GM21529 (cell line): ENCODE data around the gene KTI12.
"Not testable (repeated sequence)": the region's sequence is repeated elsewhere in the genome, so short reads cannot be mapped to it uniquely, and the experiment has no call there.

ENCODE experiments used
- ATAC-seq: cut with Tn5 transposase; IDR thresholded peaks from one replicate; pipeline ENCODE4 v1.9.1; 2021; ENCODE audit not compliant: unreplicated experiment

The KTI12 gene, protein sequence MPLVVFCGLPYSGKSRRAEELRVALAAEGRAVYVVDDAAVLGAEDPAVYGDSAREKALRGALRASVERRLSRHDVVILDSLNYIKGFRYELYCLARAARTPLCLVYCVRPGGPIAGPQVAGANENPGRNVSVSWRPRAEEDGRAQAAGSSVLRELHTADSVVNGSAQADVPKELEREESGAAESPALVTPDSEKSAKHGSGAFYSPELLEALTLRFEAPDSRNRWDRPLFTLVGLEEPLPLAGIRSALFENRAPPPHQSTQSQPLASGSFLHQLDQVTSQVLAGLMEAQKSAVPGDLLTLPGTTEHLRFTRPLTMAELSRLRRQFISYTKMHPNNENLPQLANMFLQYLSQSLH

DNA sequence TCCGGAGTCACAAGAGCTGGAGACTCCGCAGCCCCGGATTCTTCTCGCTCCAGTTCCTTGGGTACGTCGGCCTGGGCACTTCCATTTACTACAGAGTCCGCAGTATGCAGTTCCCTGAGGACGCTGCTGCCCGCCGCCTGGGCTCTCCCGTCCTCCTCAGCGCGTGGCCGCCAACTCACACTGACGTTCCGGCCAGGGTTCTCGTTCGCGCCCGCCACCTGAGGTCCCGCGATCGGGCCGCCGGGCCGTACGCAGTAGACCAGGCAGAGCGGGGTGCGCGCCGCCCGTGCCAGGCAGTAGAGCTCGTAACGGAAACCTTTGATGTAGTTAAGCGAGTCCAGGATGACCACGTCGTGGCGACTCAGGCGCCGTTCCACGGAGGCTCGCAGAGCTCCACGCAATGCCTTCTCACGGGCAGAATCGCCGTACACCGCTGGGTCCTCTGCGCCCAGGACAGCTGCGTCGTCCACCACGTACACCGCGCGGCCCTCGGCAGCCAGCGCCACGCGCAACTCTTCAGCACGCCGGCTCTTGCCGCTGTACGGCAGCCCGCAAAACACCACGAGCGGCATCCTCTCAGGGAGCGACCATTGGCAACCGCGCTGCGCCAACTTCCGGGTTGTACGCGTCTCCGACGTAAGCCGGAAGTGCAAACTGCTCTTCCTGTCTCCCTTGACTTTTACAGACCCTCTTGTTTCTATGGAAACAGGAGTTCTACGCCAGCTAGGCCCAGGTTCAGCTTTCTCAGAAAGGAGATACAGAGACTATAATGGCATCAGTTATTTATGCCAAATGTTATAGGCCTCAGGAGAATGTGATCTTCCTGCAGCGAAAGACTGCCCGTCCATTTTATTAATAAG, at the start of gene KTI12:
Gene KTI12 (minus strand): TSS at position 621 of the 860 bp plus-strand sequence. CDS start 49 bp downstream, at position 572.
- peak; percentile 81 for ATAC-seq

DNA sequence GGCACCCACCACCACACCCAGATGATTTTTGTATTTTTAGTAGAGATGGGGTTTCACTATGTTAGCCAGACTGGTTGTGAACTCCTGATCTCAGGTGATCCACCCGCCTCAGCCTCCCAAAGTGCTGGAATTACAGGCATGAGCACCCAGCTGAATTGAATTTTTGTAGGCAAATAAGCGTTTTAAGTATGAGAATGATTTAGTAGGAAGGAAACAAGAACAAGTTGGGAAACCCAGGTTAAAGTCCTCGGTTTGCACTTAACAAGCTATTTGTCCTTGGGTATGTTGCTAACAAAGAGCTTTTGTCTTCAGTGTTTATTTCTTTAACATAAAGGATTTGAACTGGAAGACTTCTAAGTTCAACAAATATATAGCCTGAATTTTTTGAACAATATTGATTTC, 46.4 kb upstream of the KTI12 start:
- no peak for ATAC-seq

DNA sequence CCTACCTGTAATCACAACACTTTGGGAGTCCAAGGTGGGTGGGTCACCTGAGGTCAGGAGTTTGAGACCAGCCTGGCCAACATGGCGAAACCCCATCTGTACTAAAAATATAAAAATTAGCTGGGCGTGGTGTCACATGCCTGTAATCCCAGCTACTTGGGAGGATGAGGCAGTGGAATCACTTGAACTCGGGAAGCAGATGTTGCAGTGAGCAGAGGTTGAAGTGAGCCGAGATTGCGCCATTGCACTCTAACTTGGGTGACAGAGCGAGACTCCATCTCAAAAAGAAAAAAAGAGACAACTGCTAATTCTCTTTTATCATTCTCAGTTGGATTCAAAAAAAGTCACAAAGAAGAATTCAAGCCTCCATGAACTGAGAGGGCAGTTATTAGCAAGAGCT, 43.7 kb upstream of the KTI12 start:
- ATAC-seq, result not testable (repeated sequence)

DNA sequence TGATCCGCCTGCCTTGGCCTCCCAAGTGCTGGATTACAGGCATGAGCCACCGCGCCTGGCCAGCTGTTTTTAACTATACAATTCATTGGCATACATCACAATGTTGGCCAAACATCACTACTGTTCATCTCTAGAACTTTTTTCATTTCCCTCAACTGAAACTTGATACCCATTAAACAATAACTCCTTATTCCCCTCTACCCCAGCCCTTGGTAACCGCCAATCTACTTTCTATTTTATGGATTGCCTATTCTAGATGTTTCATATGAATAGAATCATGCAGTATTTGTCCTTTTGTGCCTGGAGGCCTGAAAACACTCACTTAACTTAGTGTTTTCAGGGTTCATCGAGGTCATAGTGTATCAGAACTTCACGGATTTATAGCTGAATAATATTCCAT, 38.7 kb upstream of the KTI12 start:
- ATAC-seq, result no peak

DNA sequence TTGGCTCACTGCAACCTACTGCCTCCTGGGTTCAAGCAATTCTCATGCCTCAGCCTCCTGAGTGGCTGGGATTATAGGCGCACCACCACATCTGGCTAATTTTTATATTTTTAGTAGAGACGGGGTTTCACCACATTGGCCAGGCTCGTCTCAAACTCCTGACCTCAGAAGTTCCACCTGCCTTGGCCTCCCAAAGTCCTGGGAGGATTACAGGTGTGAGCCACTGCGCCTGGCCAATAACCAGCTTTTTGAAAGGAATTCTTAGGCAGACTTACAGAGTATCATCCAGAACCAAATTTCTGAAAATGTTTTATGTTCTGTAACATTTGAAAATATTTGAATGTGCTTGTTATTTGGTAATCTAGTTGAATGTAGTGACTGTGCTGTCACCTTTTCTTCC, 37.1 kb upstream of the KTI12 start:
- ATAC-seq, result no peak

DNA sequence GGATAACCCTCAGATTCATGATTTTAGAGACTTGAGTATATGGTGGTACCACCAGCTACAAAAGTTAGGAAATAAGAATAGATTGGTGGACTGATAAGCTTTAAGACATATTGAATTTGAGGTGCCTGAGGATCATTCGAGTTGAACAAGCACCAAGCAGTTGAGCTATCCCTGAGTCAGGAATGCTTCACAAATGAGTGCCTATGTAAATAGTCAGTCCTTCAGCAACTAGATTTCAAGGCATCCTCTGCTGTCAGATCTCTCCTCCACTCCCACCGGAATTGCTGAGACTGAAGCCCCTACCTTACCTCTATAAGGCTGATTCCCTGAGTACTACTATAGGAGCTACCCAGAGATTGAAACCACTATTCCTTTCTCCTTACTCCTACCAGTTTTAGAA, 29.6 kb upstream of the KTI12 start:
- no peak for ATAC-seq

DNA sequence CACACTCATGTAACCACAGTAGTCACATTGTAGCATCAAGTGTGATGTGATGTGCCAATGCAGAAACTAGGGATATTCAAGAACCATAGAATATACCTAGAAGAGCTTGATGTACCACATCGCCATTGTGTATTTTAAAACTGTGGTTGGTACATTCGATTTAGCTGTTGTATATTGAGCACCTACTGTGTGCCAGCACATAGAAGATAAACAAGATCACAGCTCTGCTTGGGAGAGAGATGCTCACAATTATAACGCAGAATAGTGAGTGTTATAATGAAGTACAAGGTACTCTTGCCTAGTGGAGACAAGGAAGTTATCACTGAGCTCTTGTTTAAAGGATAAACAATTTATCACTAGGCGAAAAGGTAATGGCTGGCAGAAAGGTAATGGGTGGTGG, 27.2 kb upstream of the KTI12 start:
- no peak for ATAC-seq

DNA sequence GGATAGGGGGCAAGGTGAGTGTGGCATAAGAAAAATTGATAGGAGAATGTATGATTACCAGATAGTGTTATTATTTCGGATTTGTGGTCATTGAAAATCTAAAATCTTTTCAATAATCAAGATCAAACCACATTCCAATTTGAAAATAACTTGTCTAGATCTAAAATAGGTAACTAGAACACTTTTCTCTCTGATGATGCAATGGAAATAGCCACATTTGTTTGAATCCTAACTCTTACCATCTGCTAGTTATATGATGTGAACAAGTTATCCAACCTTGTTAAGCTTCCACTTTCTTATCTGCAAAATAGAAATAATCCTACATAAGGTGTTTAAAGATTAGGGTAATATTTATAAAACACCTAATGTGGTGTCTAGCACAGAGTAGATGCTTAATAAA, 26.3 kb upstream of the KTI12 start:
- ATAC-seq, result no peak

DNA sequence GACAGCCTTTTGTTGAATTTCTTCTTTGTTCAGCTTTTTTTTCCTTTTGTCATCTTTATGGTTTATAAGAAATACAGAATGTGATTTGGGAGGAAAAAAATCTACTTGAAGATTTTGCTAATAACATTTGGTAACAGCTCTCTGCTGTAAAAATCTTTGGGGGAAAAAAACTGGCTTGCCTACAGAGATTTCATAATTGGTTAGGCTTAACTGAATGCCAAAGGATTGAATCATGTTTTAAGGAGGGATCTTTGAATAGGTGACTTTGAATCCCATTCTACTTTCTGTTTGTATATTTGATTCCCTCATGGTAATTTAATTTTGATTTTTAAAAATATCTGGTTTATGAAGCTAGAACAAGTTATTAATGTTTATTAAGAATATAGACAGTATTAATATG, 25.7 kb upstream of the KTI12 start:
- ATAC-seq, result no peak

DNA sequence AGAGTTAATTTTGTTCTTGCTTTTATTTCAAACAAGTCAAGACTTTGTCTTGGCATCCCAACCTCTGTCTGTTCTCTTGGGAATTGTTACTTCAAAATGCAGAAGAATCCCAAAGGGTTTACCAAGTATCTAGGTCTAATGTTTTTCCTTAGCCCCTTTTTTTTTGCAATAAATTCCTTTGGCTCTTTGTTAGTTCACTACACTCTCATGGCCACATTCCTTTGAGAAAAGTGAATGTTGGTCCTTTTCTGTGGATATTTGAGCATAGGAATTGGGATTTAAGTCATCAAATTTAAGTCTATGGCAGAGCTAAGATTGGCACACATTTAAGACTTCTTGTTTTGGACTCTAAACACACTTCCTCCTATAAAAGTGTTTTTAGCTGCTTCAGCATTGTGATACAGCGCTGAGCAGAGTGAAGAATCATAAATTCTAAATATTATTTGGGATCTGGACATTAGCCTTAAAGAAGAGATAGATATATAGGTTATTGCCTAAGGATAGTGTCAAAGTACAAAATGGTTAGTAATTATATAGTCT, 24.3 kb upstream of the KTI12 start:
- no peak for ATAC-seq

DNA sequence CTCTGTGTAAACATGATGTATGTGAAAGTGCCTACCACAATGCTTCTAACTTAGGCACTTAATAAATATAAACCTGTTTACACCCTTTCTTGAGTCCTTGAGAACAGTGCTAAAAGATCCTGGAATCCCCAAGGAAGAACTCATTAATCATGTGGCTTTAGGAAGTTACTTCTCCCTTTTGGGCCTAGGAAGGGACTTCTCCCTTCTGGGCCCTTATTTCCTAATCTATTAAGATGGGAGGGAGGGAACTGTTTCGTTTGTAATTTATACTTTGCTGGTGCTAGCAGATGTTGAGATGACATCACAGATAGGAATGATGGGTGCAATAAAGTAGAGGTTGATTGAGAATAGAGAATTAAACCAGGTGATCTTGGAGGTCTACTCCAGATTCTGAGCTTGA, 23.6 kb upstream of the KTI12 start:
- ATAC-seq, result no peak

DNA sequence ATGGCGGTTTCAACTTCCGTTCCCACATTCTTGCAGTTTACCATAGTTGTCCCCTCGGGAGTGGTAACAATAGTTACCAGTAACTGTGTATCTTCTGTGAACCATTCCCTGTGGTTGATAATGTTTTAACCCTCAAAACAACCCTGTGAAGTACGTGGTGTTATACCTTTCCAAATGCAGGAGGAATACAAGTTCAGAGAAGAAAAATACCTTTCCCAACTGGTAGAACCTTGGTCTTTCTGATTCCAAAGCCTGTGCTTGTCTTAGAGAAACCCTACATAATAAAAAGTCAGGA, 23.3 kb upstream of the KTI12 start:
- ATAC-seq, result peak; percentile 48

DNA sequence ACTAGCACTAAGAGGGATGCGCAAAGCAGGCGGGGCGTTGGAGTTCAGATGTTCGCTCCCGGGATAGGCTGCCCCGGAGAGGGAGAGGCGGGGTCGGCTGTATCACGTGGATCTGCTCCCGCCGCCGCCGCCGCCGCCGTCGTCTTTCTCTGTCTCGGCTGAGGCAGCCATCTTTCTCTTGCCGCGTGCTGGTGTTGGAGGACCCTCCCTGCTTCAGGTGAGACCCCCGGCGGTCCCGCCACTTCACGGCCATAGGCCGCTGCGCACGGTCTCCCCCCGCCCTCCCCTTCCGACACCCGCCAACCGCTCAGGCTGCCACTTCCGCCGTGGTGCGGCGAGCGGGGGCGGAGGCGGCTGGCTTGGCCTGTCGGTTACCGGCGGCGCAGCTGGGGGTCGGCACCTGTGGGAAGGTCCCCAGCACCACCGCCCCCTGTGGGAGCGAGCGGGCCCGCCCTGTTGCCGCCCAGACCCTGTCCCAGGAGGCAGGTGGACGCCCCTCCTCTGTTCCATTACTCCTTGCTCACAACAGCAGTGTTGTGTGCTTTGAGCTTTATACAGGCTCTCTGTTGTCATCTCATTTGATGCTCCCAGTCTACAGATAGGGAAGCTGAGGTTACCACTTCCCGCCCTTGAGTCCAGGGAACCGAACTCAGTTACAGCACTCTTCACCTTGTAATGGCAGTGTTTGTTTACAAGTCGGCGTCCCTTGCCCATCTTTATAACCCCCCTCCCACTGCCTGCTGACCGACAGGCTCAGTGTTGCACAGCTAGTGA, 22.7 kb upstream of the KTI12 start, which contains the start of gene BTF3L4:
Gene BTF3L4 (plus strand): TSS at position 133 of the 774 bp plus-strand sequence. CDS start 3,553 bp downstream, outside the sequence.
- ATAC-seq, result peak; percentile 83

DNA sequence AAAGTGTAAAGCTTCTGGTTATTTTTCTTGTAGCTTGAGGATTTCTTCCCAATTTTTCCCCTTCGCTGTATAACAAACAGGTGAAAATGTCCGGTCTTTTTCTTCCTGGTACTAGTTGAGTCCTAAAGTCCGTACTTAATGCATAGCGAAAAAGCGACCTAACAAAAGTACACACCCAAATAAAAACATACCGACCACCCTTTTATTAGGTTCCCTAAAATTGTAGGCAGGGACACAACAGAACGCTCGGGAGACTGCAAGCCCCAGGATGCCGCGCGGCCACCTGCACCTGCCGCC, 22.2 kb upstream of the KTI12 start:
- no peak for ATAC-seq

DNA sequence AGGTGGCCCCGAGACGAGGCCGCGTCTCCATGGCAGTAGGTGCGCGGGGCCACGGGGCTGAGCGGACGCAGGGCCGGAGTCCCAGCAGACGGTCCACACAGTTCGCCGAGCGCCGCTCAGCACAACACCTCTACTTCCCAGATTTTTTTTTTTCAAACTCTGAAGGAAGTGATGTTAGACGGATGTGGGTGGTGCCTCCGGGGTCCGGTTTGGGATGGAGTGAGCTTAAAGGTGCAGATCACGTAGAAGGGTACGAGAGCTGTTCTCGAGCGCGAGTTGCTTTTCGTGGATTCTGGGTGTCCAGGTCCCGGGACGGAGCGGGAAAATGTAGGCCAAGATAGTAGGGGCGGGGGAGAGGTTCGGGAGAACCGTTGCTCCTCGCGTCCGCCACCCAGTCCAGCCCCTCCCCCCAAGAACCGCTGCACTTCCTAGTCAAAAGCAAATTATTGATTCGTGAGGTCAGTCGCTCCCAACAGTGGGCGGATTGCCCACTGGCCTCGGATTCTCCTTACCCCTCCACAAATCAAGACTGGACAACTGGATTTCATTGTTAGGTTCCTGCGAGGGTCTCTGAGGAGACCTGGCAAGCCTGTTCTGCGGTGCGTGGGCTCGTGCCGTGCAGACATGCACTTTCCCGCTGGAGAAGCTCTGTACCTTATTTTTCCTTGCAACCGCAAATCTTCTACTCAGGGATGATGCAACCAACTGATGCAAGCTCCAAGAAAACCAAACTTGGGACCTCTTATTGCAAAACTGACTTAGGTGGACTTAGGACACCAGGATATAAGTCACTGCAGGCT, 21.7 kb upstream of the KTI12 start, which contains the start of gene TXNDC12:
Gene TXNDC12 (minus strand): TSS at position 126 of the 800 bp plus-strand sequence. CDS start 95 bp downstream, at position 31.
- ATAC-seq, result peak; percentile 40

DNA sequence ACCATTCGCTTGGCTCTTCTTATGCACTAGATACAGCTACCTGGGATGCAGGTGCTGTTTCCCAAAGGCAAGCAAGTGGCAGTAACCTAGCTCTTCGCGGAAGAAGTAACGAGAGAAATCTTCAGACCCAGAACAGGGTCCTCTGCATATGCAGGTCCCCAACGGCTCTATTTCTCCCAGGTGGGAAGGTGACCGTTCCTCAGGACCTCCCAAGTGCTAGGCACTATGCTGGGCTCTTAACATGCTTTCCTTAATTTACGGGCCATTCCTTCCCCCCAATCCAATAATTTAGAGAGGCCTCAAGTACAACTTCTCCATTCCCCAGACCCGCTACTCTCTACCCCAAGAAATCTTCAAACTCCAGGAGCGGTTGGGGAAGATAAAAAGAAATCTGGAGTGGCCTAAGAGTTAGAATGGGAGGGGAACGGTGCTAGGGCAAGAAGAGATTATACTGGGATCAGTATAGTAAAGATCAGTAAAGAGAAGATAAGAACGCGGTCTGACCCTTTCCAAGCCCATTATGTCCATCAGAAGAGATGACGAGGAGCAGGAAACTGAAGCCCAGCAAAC, 21.0 kb upstream of the KTI12 start:
- ATAC-seq, result no peak

DNA sequence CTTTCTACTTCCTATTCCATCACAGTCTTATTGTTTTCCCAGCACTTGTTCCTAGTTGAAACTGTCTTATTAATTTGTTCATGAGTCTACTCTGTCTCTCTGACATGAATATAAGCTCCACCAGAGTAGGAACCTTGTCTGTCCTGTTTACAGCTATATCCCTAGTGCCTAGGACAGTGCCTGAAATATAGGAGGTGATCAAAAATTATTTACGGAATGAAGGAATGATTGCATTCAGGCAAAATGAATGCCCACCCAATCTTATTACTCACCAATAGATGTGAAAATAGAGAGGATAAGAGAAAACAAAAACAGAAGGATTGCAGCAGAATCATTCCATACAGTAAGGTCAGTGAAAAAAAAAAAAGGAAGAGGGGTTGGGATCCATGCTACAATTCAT, 20.3 kb upstream of the KTI12 start:
- no peak for ATAC-seq

DNA sequence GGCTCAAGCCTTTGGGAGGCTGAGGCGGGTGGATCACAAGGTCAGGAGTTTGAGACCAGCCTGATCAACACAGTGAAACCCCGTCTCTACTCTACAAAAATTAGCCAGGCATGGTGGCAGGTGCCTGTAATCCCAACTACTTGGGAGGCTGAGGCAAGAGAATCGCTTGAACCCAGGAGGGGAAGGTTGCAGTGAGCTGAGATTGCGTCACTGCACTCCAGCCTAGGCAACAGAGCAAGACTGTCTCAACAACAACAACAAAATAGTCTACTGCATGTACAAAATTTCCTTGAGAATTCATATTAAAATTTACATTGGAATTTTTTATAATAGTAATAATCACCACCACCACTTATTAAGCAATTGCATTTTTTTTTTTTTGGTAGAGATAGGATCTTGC, 15.7 kb upstream of the KTI12 start:
- ATAC-seq, result not testable (repeated sequence)

DNA sequence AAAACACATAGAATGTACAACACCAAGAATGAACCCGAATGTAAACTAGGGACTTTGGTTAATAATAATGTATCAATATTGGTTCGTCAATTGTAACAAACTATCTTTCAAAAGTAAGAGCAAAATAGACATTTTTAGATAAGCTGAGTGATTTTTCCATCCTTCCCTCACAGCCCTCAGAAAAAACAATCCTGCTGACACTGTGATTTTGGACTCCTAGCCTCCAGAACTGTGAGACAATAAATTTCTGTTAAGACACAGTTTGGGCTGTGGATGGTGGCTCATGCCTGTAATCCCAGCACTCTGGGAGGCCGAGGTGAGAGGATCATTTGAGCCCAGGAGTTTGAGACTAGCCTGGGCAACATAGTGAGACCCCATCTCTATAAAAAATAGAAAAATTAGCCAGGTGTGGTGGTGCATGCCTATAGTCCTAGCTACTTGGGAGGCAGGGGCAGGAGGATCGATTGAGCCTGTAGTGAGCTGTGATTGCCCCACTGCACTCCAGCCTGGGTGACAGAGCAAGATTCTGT, 12.1 kb upstream of the KTI12 start:
- not testable (repeated sequence) for ATAC-seq

DNA sequence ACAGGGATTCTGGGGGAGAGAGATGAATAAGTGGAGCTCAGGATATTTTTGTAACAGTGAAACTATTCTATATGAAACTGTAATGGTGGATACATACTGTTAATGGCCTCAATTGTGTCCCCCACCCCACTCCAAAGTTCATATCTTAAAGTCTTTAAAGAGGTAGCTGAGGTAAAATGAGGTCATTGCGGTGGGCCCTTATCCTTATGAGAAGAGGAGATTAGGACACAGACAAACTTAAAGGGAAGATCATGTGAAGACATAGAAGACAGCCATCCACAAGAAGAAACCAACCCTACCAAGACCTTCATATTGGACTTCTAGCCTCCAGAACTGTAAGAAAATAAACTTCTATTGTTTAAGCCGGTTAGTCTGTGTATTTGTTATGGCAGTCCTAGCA, 11.6 kb upstream of the KTI12 start:
- no peak for ATAC-seq
